Keratinocyte (primary cell): ENCODE data around the gene NEDD8. TPM values are rescaled to one million over a fixed set of nuclear protein-coding genes. Genes with fewer than 3 reads are reported as not detected.

ENCODE experiments used
- DNase-seq: peaks from one replicate; pipeline ENCODE4 v3.0.0-alpha.2; 2011; ENCODE audit warnings: low read depth, missing footprints, low spot score
- FAIRE-seq: peaks from 2 replicates; lab custom pipeline; 2011; peaks lifted over from hg19 to GRCh38; lab: Jason Lieb, UNC
- H2AFZ ChIP-seq: 2 replicates; pipeline ENCODE4 v1.6.0; 2012; ENCODE audit warnings: low read length, control low read depth, inconsistent platforms; ENCODE audit not compliant: control insufficient read depth
- H3K27ac ChIP-seq: 2 replicates; pipeline ENCODE4 v1.5.1; 2011; ENCODE audit warnings: low read length; ENCODE audit not compliant: control insufficient read depth, insufficient read depth
- H3K27me3 ChIP-seq: 3 replicates; pipeline ENCODE4 v1.6.0; 2011; ENCODE audit warnings: low read length; ENCODE audit not compliant: control insufficient read depth, insufficient read depth; ENCODE audit errors: extremely low read depth
- H3K36me3 ChIP-seq, 2 experiments: 2 replicates in 1 of 2; 3 replicates in 1 of 2; pipeline ENCODE4 v1.5.1; 2011; ENCODE audit warnings: low read length in 2 of 2, mild to moderate bottlenecking in 1 of 2; ENCODE audit not compliant: control insufficient read depth in 2 of 2, insufficient read depth in 2 of 2; ENCODE audit errors: extremely low read depth in 1 of 2
- H3K4me1 ChIP-seq: 3 replicates; pipeline ENCODE4 v1.5.1; 2011; ENCODE audit warnings: low read length; ENCODE audit not compliant: control insufficient read depth, insufficient read depth; ENCODE audit errors: extremely low read depth
- H3K4me2 ChIP-seq: 3 replicates; pipeline ENCODE4 v1.6.0; 2011; ENCODE audit warnings: low read depth, low read length; ENCODE audit not compliant: control insufficient read depth, insufficient read depth; ENCODE audit errors: extremely low read depth
- H3K4me3 ChIP-seq, 3 experiments: fragments of 200-600 bp in 1 of 3; sonication (generic) in 1 of 3; 2 replicates in 2 of 3; 3 replicates in 1 of 3; pipeline ENCODE4 v1.5.1; 2011 to 2016; ENCODE audit warnings: low read length in 3 of 3, mild to moderate bottlenecking in 3 of 3, control low read depth in 2 of 3, inconsistent platforms in 1 of 3, low read depth in 1 of 3, mixed read lengths in 1 of 3, mixed run types in 1 of 3, moderate library complexity in 1 of 3; ENCODE audit not compliant: control insufficient read depth in 2 of 3, insufficient read depth in 2 of 3; ENCODE audit errors: extremely low read depth in 1 of 3
- H3K79me2 ChIP-seq: 2 replicates; pipeline ENCODE4 v1.6.0; 2012; ENCODE audit warnings: low read length; ENCODE audit not compliant: control insufficient read depth, insufficient read depth
- H3K9ac ChIP-seq: 3 replicates; pipeline ENCODE4 v1.6.0; 2011; ENCODE audit warnings: low read length; ENCODE audit not compliant: control insufficient read depth, insufficient read depth; ENCODE audit errors: extremely low read depth
- H3K9me1 ChIP-seq: 3 replicates; pipeline ENCODE4 v1.6.0; 2011; ENCODE audit warnings: low read length; ENCODE audit not compliant: control insufficient read depth, insufficient read depth; ENCODE audit errors: extremely low read depth
- H3K9me3 ChIP-seq: 2 replicates; pipeline ENCODE4 v1.5.1; 2012; ENCODE audit warnings: low read depth, low read length; ENCODE audit not compliant: control insufficient read depth
- H4K20me1 ChIP-seq: 3 replicates; pipeline ENCODE4 v1.6.0; 2011; ENCODE audit warnings: low read length; ENCODE audit not compliant: control insufficient read depth, insufficient read depth; ENCODE audit errors: extremely low read depth
- CTCF ChIP-seq, 3 experiments: IDR thresholded peaks in 1 of 3; conservative IDR thresholded peaks in 1 of 3; optimal IDR thresholded peaks in 1 of 3; 2 replicates in 2 of 3; 3 replicates in 1 of 3; pipeline versions ENCODE3 to v1.5.1; 2011; ENCODE audit warnings: low read length in 3 of 3, mild to moderate bottlenecking in 3 of 3, moderate library complexity in 2 of 3, control low read depth in 1 of 3, inconsistent platforms in 1 of 3; ENCODE audit not compliant: insufficient read depth in 2 of 3; ENCODE audit errors: extremely low read depth in 1 of 3
- EZH2 ChIP-seq: IDR thresholded peaks from one replicate; pipeline ENCODE4 v1.6.1; 2012; ENCODE audit warnings: inconsistent platforms, mild to moderate bottlenecking, low read length, moderate library complexity
- dilution Hi-C: fragments of 300-500 bp; cut with MboI; formaldehyde crosslinking; loops from one replicate; pipeline ENCODE4 v1.7.0; 2020; ENCODE audit warnings: low sequenced_read_pairs; ENCODE audit not compliant: extremely low pct_ligation_motif_present
- polyA plus RNA-seq, 5 experiments: library from polyadenylated mRNA; depleted of rRNA in 3 of 5; stranded (reverse) in 3 of 5; stranded (forward) in 1 of 5; unstranded in 1 of 5; fragments of >200 nt; gene quantifications; 1 replicate in 1 of 5; 2 replicates in 3 of 5; 3 replicates in 1 of 5; pipeline versions ENCODE4 v1.2.1 to v1.2.3, GENCODE V29; 2011 to 2012; ENCODE audit warnings: missing spikeins in 2 of 5, low read depth in 1 of 5, low replicate concordance in 1 of 5

Gene NEDD8
- polyA plus RNA-seq, 1 donor (not counting 4 experiments of a cell fraction or from before 2014, with no cell fraction given), result 509 TPM

- FAIRE-seq, result no peak
- peaks cover 43% of the 10 kb centered on the region for H3K4me1 ChIP-seq
Observed at GRCh38 chr14:24277071-24277470, 44.9 kb upstream of the NEDD8 start.

GRCh38 chr14:24274101-24274543 is 42.0 kb upstream of the NEDD8 start:
- H3K27ac ChIP-seq, result peak overlapping the region; percentile 97
- peaks cover 48% of the 10 kb centered on the region for H3K4me1 ChIP-seq
- peak overlapping the region; percentile 66 for H3K9ac ChIP-seq
- peak overlapping the region; percentile 78 for H3K4me2 ChIP-seq
- dilution Hi-C loops, result no loop called here
- H3K4me3 ChIP-seq, result peak overlapping the region in 2 of 3 experiments; percentile 34 to 47
- no peaks in the 10 kb centered on the region for H3K27me3 ChIP-seq
- DNase-seq (peak; percentile 95), FAIRE-seq (peak; percentile 90)
- H4K20me1 ChIP-seq, result no peaks in the 10 kb centered on the region
- peaks cover 2 to 6% of the 10 kb centered on the region in 2 experiments for H3K36me3 ChIP-seq
- H3K79me2 ChIP-seq, result peaks cover 3% of the 10 kb centered on the region
- peak overlapping the region; percentile 51 for H2AFZ ChIP-seq
- no peaks in the 10 kb centered on the region for H3K9me1 ChIP-seq
- TF ChIP-seq CTCF (optimal IDR thresholded peaks at IDR 0.05 in 1 of 3, IDR thresholded peaks at IDR 0.05 in 1 of 3, conservative IDR thresholded peaks at IDR 0.05 in 1 of 3; ENCODE audit: extremely low read depth in 1 of 3, insufficient read depth in 2 of 3, low read length in 3 of 3), result no peak
- no peak for TF ChIP-seq EZH2
- no peaks in the 10 kb centered on the region for H3K9me3 ChIP-seq

More at GRCh38 chr14:24277071-24277470, 44.9 kb upstream of the NEDD8 start:
- DNase-seq, result no peak
- Histone ChIP-seq H2AFZ (no peak overlapping the region), H3K27ac (no peak overlapping the region), H3K4me2 (no peak overlapping the region), H3K79me2 (no peaks in the 10 kb centered on the region), H3K9ac (no peak overlapping the region), H4K20me1 (no peaks in the 10 kb centered on the region), H3K4me3 (no peak overlapping the region), H3K9me1 (no peaks in the 10 kb centered on the region), H3K9me3 (no peaks in the 10 kb centered on the region), H3K36me3 (no peaks in the 10 kb centered on the region), H3K27me3 (no peaks in the 10 kb centered on the region)
- dilution Hi-C loops, result no loop called here
- no peak for TF ChIP-seq CTCF (optimal IDR thresholded peaks at IDR 0.05 in 1 of 3, IDR thresholded peaks at IDR 0.05 in 1 of 3, conservative IDR thresholded peaks at IDR 0.05 in 1 of 3; ENCODE audit: extremely low read depth in 1 of 3, insufficient read depth in 2 of 3, low read length in 3 of 3)
